ENCODE measurements around the gene PRKCH. TPM values are rescaled to one million over a fixed set of nuclear protein-coding genes. Genes with fewer than 3 reads are reported as not detected.

PRKCH gene
- total RNA-seq, 1 experiment from 2014 or later: 5.2 TPM

- Histone ChIP-seq H2BK20ac (ENCODE audit: low read depth, low read length, poor library complexity, severe bottlenecking) (no peak overlapping the region), H2BK120ac (ENCODE audit: low read depth, low read length, poor library complexity, severe bottlenecking) (no peak overlapping the region), H3K4ac (ENCODE audit: low read depth, low read length) (no peak overlapping the region), H3K23ac (ENCODE audit: insufficient read length, low read depth, low read length) (no peak overlapping the region), H2BK15ac (ENCODE audit: low read depth, low read length) (no peak overlapping the region), H3K56ac (ENCODE audit: insufficient read length, low read depth, low read length) (no peak overlapping the region), H3K79me2 (ENCODE audit: insufficient read depth, low read length) (no peaks in the 10 kb centered on the region), H3K18ac (ENCODE audit: insufficient read length, low read depth, low read length) (no peak overlapping the region), H3K9ac (ENCODE audit: extremely low read depth, insufficient read length, low read length) (no peak overlapping the region), H3K27me3 (ENCODE audit: insufficient read depth, low read length) (no peaks in the 10 kb centered on the region), H3K79me1 (ENCODE audit: insufficient read depth, low read depth, low read length, poor library complexity, severe bottlenecking) (no peaks in the 10 kb centered on the region), H4K8ac (replicated peaks; ENCODE audit: insufficient read length, low read depth, low read length) (no peak overlapping the region), H3K4me2 (ENCODE audit: insufficient read depth, insufficient read length, low read length) (no peak overlapping the region), H4K20me1 (ENCODE audit: control insufficient read depth, insufficient read depth, insufficient read length) (no peaks in the 10 kb centered on the region), H2AFZ (ENCODE audit: low read length) (no peak overlapping the region), H3K9me3 (ENCODE audit: control insufficient read depth, low read depth, low read length) (no peaks in the 10 kb centered on the region), H3K4me1 (ENCODE audit: insufficient read depth, low read length) (no peaks in the 10 kb centered on the region; the same call in 1 of the 2 replicates), H4K91ac (ENCODE audit: insufficient read length, low read depth, low read length) (no peak overlapping the region), H2AK5ac (ENCODE audit: insufficient read length, low read length) (no peak overlapping the region), H4K5ac (ENCODE audit: insufficient read length, low read depth, low read length) (no peak overlapping the region), H2BK5ac (ENCODE audit: insufficient read length, low read length) (no peak overlapping the region), H2BK12ac (ENCODE audit: insufficient read length, low read depth, low read length) (no peak overlapping the region), H3K27ac (ENCODE audit: insufficient read length, low read depth, low read length) (no peak overlapping the region), H3T11ph (ENCODE audit: low read length) (no peak overlapping the region), H3K23me2 (ENCODE audit: insufficient read length, low read depth, low read length, poor library complexity, severe bottlenecking) (no peaks in the 10 kb centered on the region), H3K14ac (ENCODE audit: insufficient read depth, low read length) (no peak overlapping the region)
- no peaks in the 10 kb centered on the region for H3K9me3 Mint-ChIP-seq
- no peak overlapping the region for H3K27ac Mint-ChIP-seq
- WGBS (ENCODE audit: extremely low coverage, insufficient read length, low lambda C conversion rate): no CpG with 5 or more reads among the region's 8 CpGs
- no peak overlapping the region for H3K4me3 Mint-ChIP-seq
- no peaks in the 10 kb centered on the region for H3K36me3 Mint-ChIP-seq (ENCODE audit: insufficient read depth in 1 of 3, low read depth in 3 of 3)
- TF ChIP-seq CTCF (conservative IDR thresholded peaks at IDR 0.05): no peak
- no peaks in the 10 kb centered on the region; the same call in 1 of the 2 replicates for H3K27me3 Mint-ChIP-seq (ENCODE audit: low read depth)
- peaks cover 36% of the 10 kb centered on the region in 2 experiments for H3K4me1 Mint-ChIP-seq
- DNase-seq: no peak
Observed at GRCh38 chr14:61482348-61483206, 161.2 kb downstream of the PRKCH start.
